ENCODE data around the gene ACOT8.

Gene ACOT8

GRCh38 chr20:45826381-45827019, 30.7 kb downstream of the ACOT8 start:
- no peak overlapping the region for H3K4me3 ChIP-seq (ENCODE audit: low read length)
- no peak for TF ChIP-seq CTCF (conservative IDR thresholded peaks at IDR 0.05; ENCODE audit: low read depth, low read length)
- DNase-seq (ENCODE audit: low read depth) = no peak

- TF ChIP-seq CTCF (conservative IDR thresholded peaks at IDR 0.05; ENCODE audit: low read depth, low read length) = peak; percentile 66
- no peak for DNase-seq (ENCODE audit: low read depth)
- H3K4me3 ChIP-seq (ENCODE audit: low read length) = no peak overlapping the region
Measured at GRCh38 chr20:45823949-45824835, 33.0 kb downstream of the ACOT8 start.

- DNase-seq (ENCODE audit: low read depth) = no peak
- TF ChIP-seq CTCF (conservative IDR thresholded peaks at IDR 0.05; ENCODE audit: low read depth, low read length) = no peak
- H3K4me3 ChIP-seq (ENCODE audit: low read length) = peak overlapping the region; percentile 1
Measured at GRCh38 chr20:45822857-45823256, 34.3 kb downstream of the ACOT8 start.

- DNase-seq (ENCODE audit: low read depth) = no peak
- TF ChIP-seq CTCF (conservative IDR thresholded peaks at IDR 0.05; ENCODE audit: low read depth, low read length) = no peak
- no peak overlapping the region for H3K4me3 ChIP-seq (ENCODE audit: low read length)
Measured at GRCh38 chr20:45821947-45822346, 35.2 kb downstream of the ACOT8 start.

- no peak for TF ChIP-seq CTCF (conservative IDR thresholded peaks at IDR 0.05; ENCODE audit: low read depth, low read length)
- DNase-seq (ENCODE audit: low read depth) = no peak
- H3K4me3 ChIP-seq (ENCODE audit: low read length) = no peak overlapping the region
Measured at GRCh38 chr20:45819466-45819865, 37.7 kb downstream of the ACOT8 start.

- TF ChIP-seq CTCF (conservative IDR thresholded peaks at IDR 0.05; ENCODE audit: low read depth, low read length) = no peak
- no peak for DNase-seq (ENCODE audit: low read depth)
- no peak overlapping the region for H3K4me3 ChIP-seq (ENCODE audit: low read length)
Measured at GRCh38 chr20:45818239-45818638, 39.0 kb downstream of the ACOT8 start.
